ENCODE measurements around the gene RDH5.

RDH5 gene

GRCh38 chr12:55705782-55706402, 14.3 kb upstream of the RDH5 start:
- H3K4me3 ChIP-seq (ENCODE audit: low read depth, low read length) = no peak overlapping the region

GRCh38 chr12:55706568-55707218, 13.5 kb upstream of the RDH5 start:
- no peak for DNase-seq (ENCODE audit: low read depth)
- H3K4me3 ChIP-seq (ENCODE audit: low read depth, low read length) = no peak overlapping the region
- no peak for TF ChIP-seq CTCF (conservative IDR thresholded peaks at IDR 0.05; ENCODE audit: low read depth, low read length)

More at GRCh38 chr12:55705782-55706402, 14.3 kb upstream of the RDH5 start:
- DNase-seq (ENCODE audit: low read depth) = no peak
- peak; percentile 41 for TF ChIP-seq CTCF (conservative IDR thresholded peaks at IDR 0.05; ENCODE audit: low read depth, low read length)

- TF ChIP-seq CTCF (conservative IDR thresholded peaks at IDR 0.05; ENCODE audit: low read depth, low read length) = no peak
- DNase-seq (ENCODE audit: low read depth) = no peak
- peak overlapping the region; percentile 38 for H3K4me3 ChIP-seq (ENCODE audit: low read depth, low read length)
Measured at GRCh38 chr12:55707219-55707671, 12.9 kb upstream of the RDH5 start.

- no peak for TF ChIP-seq CTCF (conservative IDR thresholded peaks at IDR 0.05; ENCODE audit: low read depth, low read length)
- H3K4me3 ChIP-seq (ENCODE audit: low read depth, low read length) = peak within 1 kb of the TSS; percentile 47
- no peak for DNase-seq (ENCODE audit: low read depth)
Measured at GRCh38 chr12:55707841-55708694, 12.1 kb upstream of the RDH5 start, which contains the start of gene ITGA7. TSS of gene ITGA7 (minus strand) at chr12:55707904. CDS start at chr12:55707682, 222 bp downstream.

GRCh38 chr12:55708695-55709233, 11.4 kb upstream of the RDH5 start:
- DNase-seq (ENCODE audit: low read depth) = no peak
- TF ChIP-seq CTCF (conservative IDR thresholded peaks at IDR 0.05; ENCODE audit: low read depth, low read length) = no peak
- H3K4me3 ChIP-seq (ENCODE audit: low read depth, low read length) = no peak overlapping the region

- no peak overlapping the region for H3K4me3 ChIP-seq (ENCODE audit: low read depth, low read length)
- TF ChIP-seq CTCF (conservative IDR thresholded peaks at IDR 0.05; ENCODE audit: low read depth, low read length) = no peak
Measured at GRCh38 chr12:55711786-55712553, 8.2 kb upstream of the RDH5 start.

More at GRCh38 chr12:55711786-55712553, 8.2 kb upstream of the RDH5 start:
- no peak for DNase-seq (ENCODE audit: low read depth)
